Fibroblast of mammary gland (primary cell): Measurements from ENCODE around the gene RBM19.

Experiments used
- DNase-seq: peaks from one replicate; pipeline ENCODE4 v3.0.0-alpha.2; 2010; ENCODE audit warnings: low read depth
- H3K4me3 ChIP-seq: 2 replicates; pipeline ENCODE4 v1.5.1; 2011; ENCODE audit warnings: low read depth, mild to moderate bottlenecking, low read length, moderate library complexity; ENCODE audit not compliant: control insufficient read depth
- CTCF ChIP-seq: conservative IDR thresholded peaks from 2 replicates; pipeline ENCODE4 v1.5.1; 2011; ENCODE audit warnings: low read depth, low read length, inconsistent platforms; ENCODE audit not compliant: control insufficient read depth, insufficient read depth

The RBM19 gene

DNA sequence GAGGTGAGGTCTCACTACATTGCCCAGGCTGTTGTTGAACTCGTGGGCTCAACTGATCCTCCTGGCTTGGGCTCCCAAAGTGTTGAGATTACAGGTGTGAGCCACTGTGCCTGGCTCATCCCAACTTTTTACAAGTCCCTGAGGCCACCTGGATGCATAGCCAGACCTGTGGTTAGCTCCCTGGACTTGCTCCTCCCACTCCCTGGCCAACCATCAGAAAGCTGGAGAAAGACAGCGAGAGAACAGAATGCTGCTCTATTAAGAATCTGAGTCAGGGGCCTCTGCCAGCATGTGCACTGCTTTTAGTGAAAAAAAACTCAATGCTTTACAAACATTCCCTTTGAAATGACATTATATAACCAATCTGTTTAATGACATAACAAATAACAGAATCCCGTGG lies 78.2 kb downstream of the RBM19 start:
- DNase-seq: no peak
- no peak for TF ChIP-seq CTCF
- no peak overlapping the region for H3K4me3 ChIP-seq

DNA sequence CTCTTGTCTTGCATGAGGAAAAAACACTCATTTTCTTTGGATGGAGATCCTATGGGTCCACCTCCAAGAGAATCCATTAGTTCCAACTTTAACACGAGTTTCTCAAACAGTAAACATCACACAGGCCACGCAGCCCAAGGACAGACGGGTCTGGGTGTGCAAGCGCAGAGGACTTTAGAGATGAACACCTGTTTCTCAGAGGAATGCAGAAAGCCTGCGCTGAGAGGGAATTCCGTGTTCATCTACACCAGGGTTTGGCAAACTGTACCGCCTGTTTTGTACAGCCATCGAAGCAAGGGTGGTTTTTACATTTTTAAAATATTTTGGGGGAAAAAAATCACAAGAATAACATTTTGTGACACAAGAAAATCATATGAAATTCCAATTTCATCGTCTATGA lies 79.4 kb downstream of the RBM19 start:
- no peak for TF ChIP-seq CTCF
- no peak overlapping the region for H3K4me3 ChIP-seq
- no peak for DNase-seq

- TF ChIP-seq CTCF: no peak
- DNase-seq: no peak
- H3K4me3 ChIP-seq: no peak overlapping the region
Observed at GRCh38 chr12:113884392-113884791, 81.7 kb downstream of the RBM19 start.

DNA sequence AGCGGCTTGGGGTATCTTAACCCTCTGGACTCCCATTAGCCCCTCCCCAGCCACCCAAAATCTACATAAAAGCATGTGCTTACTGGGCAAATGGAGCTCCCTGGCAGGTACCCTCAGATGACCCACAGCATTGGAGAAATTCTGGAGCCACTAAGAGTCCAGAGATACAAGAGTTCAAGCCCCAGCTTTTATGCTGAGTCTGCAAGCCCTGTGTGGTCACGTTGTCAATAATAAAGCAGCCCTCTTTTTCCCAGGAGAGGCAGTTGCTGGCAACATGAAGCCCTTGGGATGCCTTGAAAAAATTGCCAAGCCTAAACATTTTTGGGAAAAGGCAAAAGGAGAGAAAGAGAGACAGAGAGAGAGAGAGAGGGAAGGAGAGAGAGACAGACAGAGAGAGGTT lies 83.4 kb downstream of the RBM19 start:
- no peak for DNase-seq
- no peak for TF ChIP-seq CTCF
- no peak overlapping the region for H3K4me3 ChIP-seq

- DNase-seq: no peak
- no peak for TF ChIP-seq CTCF
Observed at GRCh38 chr12:113880988-113881962, 84.8 kb downstream of the RBM19 start.

GRCh38 chr12:113880326-113880725 lies 85.8 kb downstream of the RBM19 start:
- no peak for DNase-seq
- no peak for TF ChIP-seq CTCF
- H3K4me3 ChIP-seq: no peak overlapping the region

More at GRCh38 chr12:113880988-113881962, 84.8 kb downstream of the RBM19 start:
- H3K4me3 ChIP-seq: no peak overlapping the region
